ENCODE data around the gene SPTBN1.

SPTBN1 gene

DNA sequence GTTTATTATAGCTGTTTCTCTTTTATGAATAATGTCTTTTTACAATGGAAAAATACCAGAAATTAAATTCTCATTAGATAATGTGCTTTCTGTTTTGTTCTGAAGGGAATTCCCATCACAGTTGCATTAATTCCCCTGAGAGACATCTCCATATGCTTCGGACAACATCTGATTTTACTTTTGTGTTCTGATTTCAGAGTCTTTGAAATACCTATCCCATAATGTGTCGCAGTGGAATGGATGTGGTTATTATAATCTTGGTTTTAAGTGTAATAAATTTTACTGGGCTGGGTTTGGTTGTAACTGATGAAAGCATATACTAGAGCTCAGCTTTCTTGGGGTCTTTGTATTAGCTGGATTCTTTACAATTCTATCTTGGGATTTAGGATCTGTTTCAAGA, 12.5 kb downstream of the SPTBN1 start:
- H3K4me1 ChIP-seq (ENCODE audit: control insufficient read depth in 1 of 2, insufficient read depth in 2 of 2, low read length in 2 of 2) = no peaks in the 10 kb centered on the region
- no peak overlapping the region for H3K9ac ChIP-seq (ENCODE audit: low read depth in 1 of 2, low read length in 2 of 2)
- H3K4me3 ChIP-seq (ENCODE audit: low read depth in 1 of 2, low read length in 2 of 2) = no peak overlapping the region
- no peaks in the 10 kb centered on the region for H3K9me3 ChIP-seq (ENCODE audit: control insufficient read depth in 1 of 2, low read length in 2 of 2)
- no peak overlapping the region for H3K27ac ChIP-seq (ENCODE audit: low read depth, low read length)
- no peaks in the 10 kb centered on the region for H3K36me3 ChIP-seq (ENCODE audit: control insufficient read depth in 1 of 2, insufficient read depth in 2 of 2, low read length in 2 of 2)
- H3K27me3 ChIP-seq (ENCODE audit: control insufficient read depth in 1 of 2, insufficient read depth in 2 of 2, low read length in 2 of 2) = no peaks in the 10 kb centered on the region

DNA sequence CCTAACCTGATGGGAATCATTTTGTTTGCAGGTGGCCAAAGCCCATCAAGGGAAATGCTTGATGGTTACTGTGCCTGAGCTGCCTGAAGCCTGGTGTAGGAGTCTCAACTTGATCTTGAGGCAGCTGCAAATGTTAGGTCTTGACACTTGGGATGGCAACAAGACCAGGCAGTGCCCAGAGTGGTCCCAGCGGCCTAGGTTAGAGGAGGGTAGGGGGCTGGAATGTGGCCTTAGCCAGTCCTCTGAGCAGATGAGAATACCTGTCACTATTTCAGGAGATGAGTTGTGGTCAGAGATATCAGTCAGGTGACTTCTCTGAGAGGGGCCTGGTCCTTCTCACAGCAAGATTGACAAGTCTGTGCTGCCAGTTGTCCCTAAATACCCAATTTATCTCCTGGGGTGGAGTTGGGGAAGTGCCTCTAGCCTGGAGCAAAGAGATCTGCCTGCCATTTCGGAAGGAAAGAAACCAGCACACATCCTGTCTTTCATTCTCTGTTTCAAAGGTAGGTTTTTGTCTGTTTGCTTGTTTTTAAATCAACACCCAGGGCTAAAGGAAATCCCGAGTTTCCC, 13.4 kb downstream of the SPTBN1 start:
- no peaks in the 10 kb centered on the region for H3K9me3 ChIP-seq (ENCODE audit: control insufficient read depth in 1 of 2, low read length in 2 of 2)
- H3K9ac ChIP-seq (ENCODE audit: low read depth in 1 of 2, low read length in 2 of 2) = no peak overlapping the region
- H3K36me3 ChIP-seq (ENCODE audit: control insufficient read depth in 1 of 2, insufficient read depth in 2 of 2, low read length in 2 of 2) = no peaks in the 10 kb centered on the region
- H3K27ac ChIP-seq (ENCODE audit: low read depth, low read length) = no peak overlapping the region
- no peaks in the 10 kb centered on the region for H3K4me1 ChIP-seq (ENCODE audit: control insufficient read depth in 1 of 2, insufficient read depth in 2 of 2, low read length in 2 of 2)
- H3K4me3 ChIP-seq (ENCODE audit: low read depth in 1 of 2, low read length in 2 of 2) = no peak overlapping the region
- H3K27me3 ChIP-seq (ENCODE audit: control insufficient read depth in 1 of 2, insufficient read depth in 2 of 2, low read length in 2 of 2) = no peaks in the 10 kb centered on the region

DNA sequence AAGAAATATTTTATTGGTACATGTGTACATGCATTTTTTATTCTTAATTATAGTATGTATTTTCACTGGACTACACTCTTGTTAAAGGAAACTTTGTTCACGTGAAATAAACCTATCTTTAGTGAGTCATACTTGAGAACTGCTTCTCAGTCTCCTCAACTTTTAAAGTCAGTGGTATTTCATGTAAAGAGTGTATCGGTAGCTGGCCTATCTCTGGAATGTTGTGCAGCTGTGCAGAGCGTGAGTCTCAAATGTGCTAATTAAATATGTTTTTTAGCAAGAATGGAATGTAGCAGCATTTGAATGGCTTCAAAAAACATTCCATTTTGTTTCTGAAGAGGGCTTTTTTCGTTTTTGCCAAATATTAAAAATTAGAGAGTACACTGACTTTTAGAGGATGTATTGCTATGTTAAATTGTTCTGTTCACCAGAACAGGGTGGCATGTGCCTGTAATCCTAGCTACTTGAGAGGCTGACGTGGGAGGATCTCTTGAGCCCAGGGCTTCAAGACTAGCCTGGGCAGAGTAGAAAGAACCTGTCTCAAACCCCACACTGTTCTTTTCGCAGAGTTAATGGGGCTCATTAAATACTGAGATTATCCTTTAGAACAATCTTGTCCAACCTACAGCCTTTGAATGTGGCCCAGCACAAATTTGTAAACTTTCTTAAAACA, 14.3 kb downstream of the SPTBN1 start:
- H3K4me3 ChIP-seq (ENCODE audit: low read depth in 1 of 2, low read length in 2 of 2) = no peak overlapping the region
- H3K9ac ChIP-seq (ENCODE audit: low read depth in 1 of 2, low read length in 2 of 2) = no peak overlapping the region
- no peaks in the 10 kb centered on the region for H3K27me3 ChIP-seq (ENCODE audit: control insufficient read depth in 1 of 2, insufficient read depth in 2 of 2, low read length in 2 of 2)
- no peaks in the 10 kb centered on the region for H3K9me3 ChIP-seq (ENCODE audit: control insufficient read depth in 1 of 2, low read length in 2 of 2)
- no peaks in the 10 kb centered on the region for H3K4me1 ChIP-seq (ENCODE audit: control insufficient read depth in 1 of 2, insufficient read depth in 2 of 2, low read length in 2 of 2)
- H3K27ac ChIP-seq (ENCODE audit: low read depth, low read length) = no peak overlapping the region
- H3K36me3 ChIP-seq (ENCODE audit: control insufficient read depth in 1 of 2, insufficient read depth in 2 of 2, low read length in 2 of 2) = no peaks in the 10 kb centered on the region

DNA sequence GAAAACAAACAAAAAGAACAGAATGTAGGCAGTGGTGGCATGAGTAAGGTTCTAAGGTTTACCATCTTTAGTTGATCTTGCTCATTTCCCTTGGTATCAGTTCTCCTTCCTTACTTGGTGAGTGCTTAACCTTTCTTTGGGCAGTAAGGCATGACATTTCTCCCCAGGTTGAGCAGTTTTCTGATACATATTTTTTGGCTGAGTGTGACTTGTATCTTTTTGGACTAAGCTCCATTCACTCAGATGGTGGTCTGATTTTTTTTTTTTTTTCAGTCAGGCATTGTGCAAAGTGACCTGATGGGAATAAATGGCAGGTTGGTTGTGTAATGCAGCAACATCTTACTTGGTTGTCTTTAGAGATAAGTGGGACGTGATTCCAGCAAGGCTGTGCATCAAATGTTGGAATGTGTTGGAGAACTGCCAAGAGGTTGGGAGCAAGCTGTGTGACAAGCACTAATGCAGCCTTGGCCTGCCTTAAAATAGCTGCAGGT, 15.1 kb downstream of the SPTBN1 start:
- Histone ChIP-seq H3K4me1 (ENCODE audit: control insufficient read depth in 1 of 2, insufficient read depth in 2 of 2, low read length in 2 of 2) (no peaks in the 10 kb centered on the region), H3K27ac (ENCODE audit: low read depth, low read length) (no peak overlapping the region), H3K36me3 (ENCODE audit: control insufficient read depth in 1 of 2, insufficient read depth in 2 of 2, low read length in 2 of 2) (no peaks in the 10 kb centered on the region), H3K4me3 (ENCODE audit: low read depth in 1 of 2, low read length in 2 of 2) (no peak overlapping the region), H3K27me3 (ENCODE audit: control insufficient read depth in 1 of 2, insufficient read depth in 2 of 2, low read length in 2 of 2) (no peaks in the 10 kb centered on the region), H3K9ac (ENCODE audit: low read depth in 1 of 2, low read length in 2 of 2) (no peak overlapping the region), H3K9me3 (ENCODE audit: control insufficient read depth in 1 of 2, low read length in 2 of 2) (no peaks in the 10 kb centered on the region)

DNA sequence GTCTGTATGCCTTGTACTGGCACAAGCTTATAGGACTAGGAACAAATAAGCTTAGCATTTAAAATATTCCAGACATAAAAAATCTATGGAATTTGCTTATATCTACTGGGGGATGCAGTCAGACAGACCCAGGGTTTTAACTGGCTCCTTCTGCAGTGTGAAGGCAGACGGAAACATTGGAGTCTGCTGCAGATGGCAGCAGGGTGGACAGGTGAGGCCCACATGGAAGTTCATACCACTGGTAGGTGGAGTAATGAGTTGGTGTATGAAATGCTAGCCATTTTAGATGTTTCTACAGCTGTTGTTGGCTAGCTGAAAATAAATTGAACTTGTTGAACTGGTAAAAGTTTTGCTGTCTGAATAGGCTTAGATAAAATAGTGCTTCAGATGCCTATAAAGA, 17.7 kb downstream of the SPTBN1 start:
- Histone ChIP-seq H3K27me3 (ENCODE audit: control insufficient read depth in 1 of 2, insufficient read depth in 2 of 2, low read length in 2 of 2) (no peaks in the 10 kb centered on the region), H3K36me3 (ENCODE audit: control insufficient read depth in 1 of 2, insufficient read depth in 2 of 2, low read length in 2 of 2) (no peaks in the 10 kb centered on the region), H3K4me3 (ENCODE audit: low read depth in 1 of 2, low read length in 2 of 2) (no peak overlapping the region), H3K9ac (ENCODE audit: low read depth in 1 of 2, low read length in 2 of 2) (no peak overlapping the region), H3K27ac (ENCODE audit: low read depth, low read length) (no peak overlapping the region), H3K4me1 (ENCODE audit: control insufficient read depth in 1 of 2, insufficient read depth in 2 of 2, low read length in 2 of 2) (peaks cover 0 to 3% of the 10 kb centered on the region in 2 donors), H3K9me3 (ENCODE audit: control insufficient read depth in 1 of 2, low read length in 2 of 2) (no peaks in the 10 kb centered on the region)

DNA sequence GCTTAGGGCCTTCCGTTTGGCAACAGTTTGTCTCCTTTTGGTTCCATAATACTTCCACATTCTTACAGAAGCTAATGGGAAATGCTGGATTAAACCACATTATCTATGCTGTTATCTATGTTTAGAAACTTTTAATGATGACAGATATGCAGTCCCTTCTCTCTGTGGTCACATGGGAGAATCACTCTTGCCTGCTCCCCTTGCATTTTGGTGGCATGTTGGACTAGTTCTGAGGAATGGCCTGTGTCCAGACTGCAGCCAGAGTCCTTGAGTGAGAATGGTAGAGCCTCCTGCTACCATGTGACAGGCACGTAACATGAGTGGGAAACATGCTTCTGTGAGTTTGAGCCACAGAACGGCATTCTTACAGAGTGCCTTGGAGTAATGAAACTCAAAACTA, 19.2 kb downstream of the SPTBN1 start:
- Histone ChIP-seq H3K27ac (ENCODE audit: low read depth, low read length) (no peak overlapping the region), H3K9ac (ENCODE audit: low read depth in 1 of 2, low read length in 2 of 2) (no peak overlapping the region), H3K9me3 (ENCODE audit: control insufficient read depth in 1 of 2, low read length in 2 of 2) (no peaks in the 10 kb centered on the region), H3K4me1 (ENCODE audit: control insufficient read depth in 1 of 2, insufficient read depth in 2 of 2, low read length in 2 of 2) (peaks cover 3 to 6% of the 10 kb centered on the region in 2 donors), H3K27me3 (ENCODE audit: control insufficient read depth in 1 of 2, insufficient read depth in 2 of 2, low read length in 2 of 2) (no peaks in the 10 kb centered on the region), H3K4me3 (ENCODE audit: low read depth in 1 of 2, low read length in 2 of 2) (no peak overlapping the region), H3K36me3 (ENCODE audit: control insufficient read depth in 1 of 2, insufficient read depth in 2 of 2, low read length in 2 of 2) (no peaks in the 10 kb centered on the region)

DNA sequence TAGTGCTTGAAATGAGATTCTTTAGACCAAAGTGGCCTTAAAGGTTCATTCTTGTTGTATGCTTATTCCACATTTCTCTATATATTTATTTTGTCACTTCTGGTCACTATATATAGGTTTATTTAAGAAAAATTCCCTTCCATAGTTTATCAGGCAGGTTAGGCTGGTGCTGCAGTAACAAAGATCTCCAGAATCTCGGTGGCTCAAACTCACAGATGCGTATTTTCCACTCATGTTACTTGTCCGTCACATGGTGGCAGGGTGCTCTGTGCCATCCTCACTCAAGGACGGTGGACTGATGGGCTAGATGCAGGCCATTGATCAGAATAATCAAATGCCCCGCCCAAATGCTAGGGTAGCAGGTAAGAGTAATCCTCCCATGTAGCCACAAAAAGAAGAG, 19.8 kb downstream of the SPTBN1 start:
- Histone ChIP-seq H3K36me3 (ENCODE audit: control insufficient read depth in 1 of 2, insufficient read depth in 2 of 2, low read length in 2 of 2) (no peaks in the 10 kb centered on the region), H3K9me3 (ENCODE audit: control insufficient read depth in 1 of 2, low read length in 2 of 2) (no peaks in the 10 kb centered on the region), H3K4me3 (ENCODE audit: low read depth in 1 of 2, low read length in 2 of 2) (no peak overlapping the region), H3K9ac (ENCODE audit: low read depth in 1 of 2, low read length in 2 of 2) (no peak overlapping the region), H3K4me1 (ENCODE audit: control insufficient read depth in 1 of 2, insufficient read depth in 2 of 2, low read length in 2 of 2) (peaks cover 3 to 6% of the 10 kb centered on the region in 2 donors), H3K27ac (ENCODE audit: low read depth, low read length) (no peak overlapping the region), H3K27me3 (ENCODE audit: control insufficient read depth in 1 of 2, insufficient read depth in 2 of 2, low read length in 2 of 2) (no peaks in the 10 kb centered on the region)

DNA sequence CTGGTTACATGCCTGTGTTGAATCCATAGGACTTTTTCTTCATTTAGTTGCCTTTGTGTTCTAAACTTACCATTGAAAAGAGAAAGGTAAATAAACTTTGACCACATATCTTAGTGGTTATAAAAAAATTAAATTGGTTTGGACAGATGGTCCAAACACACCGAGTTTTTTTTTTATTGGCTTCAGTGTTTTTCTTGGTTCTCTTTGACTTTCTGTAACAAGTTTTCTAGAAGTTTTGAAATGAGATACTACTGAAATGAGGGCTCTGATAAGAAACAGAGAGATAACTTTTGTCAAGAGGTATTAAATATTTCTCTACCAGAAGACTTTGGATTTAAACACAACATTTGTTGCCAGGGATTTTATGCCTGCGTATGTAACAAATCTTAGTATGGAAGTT, 20.7 kb downstream of the SPTBN1 start:
- Histone ChIP-seq H3K36me3 (ENCODE audit: control insufficient read depth in 1 of 2, insufficient read depth in 2 of 2, low read length in 2 of 2) (no peaks in the 10 kb centered on the region), H3K4me1 (ENCODE audit: control insufficient read depth in 1 of 2, insufficient read depth in 2 of 2, low read length in 2 of 2) (peaks cover 3 to 6% of the 10 kb centered on the region in 2 donors), H3K27ac (ENCODE audit: low read depth, low read length) (no peak overlapping the region), H3K9ac (ENCODE audit: low read depth in 1 of 2, low read length in 2 of 2) (no peak overlapping the region), H3K27me3 (ENCODE audit: control insufficient read depth in 1 of 2, insufficient read depth in 2 of 2, low read length in 2 of 2) (no peaks in the 10 kb centered on the region), H3K9me3 (ENCODE audit: control insufficient read depth in 1 of 2, low read length in 2 of 2) (no peaks in the 10 kb centered on the region), H3K4me3 (ENCODE audit: low read depth in 1 of 2, low read length in 2 of 2) (no peak overlapping the region)

DNA sequence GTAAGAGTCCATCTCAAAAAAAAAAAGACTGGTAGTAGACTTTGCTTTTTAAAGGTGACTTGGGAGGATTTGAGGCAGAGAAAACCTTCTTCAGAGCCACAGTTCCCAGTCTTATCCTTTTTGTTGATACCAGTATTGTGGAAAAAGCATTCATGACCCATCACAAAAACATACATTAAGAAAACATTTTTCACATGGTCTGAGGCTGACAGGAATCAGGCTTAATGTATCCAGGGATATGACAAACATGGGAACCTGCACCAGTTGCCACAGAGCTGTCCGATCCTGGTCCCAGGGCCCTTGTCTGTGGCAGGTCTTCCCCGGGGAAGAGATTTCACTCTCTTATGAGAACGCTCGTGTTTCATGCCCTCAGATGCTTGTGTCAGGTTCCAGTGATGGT, 21.8 kb downstream of the SPTBN1 start:
- Histone ChIP-seq H3K36me3 (ENCODE audit: control insufficient read depth in 1 of 2, insufficient read depth in 2 of 2, low read length in 2 of 2) (no peaks in the 10 kb centered on the region), H3K27me3 (ENCODE audit: control insufficient read depth in 1 of 2, insufficient read depth in 2 of 2, low read length in 2 of 2) (no peaks in the 10 kb centered on the region), H3K4me1 (ENCODE audit: control insufficient read depth in 1 of 2, insufficient read depth in 2 of 2, low read length in 2 of 2) (peaks cover 3 to 6% of the 10 kb centered on the region in 2 donors), H3K9me3 (ENCODE audit: control insufficient read depth in 1 of 2, low read length in 2 of 2) (no peaks in the 10 kb centered on the region), H3K27ac (ENCODE audit: low read depth, low read length) (no peak overlapping the region), H3K4me3 (ENCODE audit: low read depth in 1 of 2, low read length in 2 of 2) (no peak overlapping the region), H3K9ac (ENCODE audit: low read depth in 1 of 2, low read length in 2 of 2) (no peak overlapping the region)

DNA sequence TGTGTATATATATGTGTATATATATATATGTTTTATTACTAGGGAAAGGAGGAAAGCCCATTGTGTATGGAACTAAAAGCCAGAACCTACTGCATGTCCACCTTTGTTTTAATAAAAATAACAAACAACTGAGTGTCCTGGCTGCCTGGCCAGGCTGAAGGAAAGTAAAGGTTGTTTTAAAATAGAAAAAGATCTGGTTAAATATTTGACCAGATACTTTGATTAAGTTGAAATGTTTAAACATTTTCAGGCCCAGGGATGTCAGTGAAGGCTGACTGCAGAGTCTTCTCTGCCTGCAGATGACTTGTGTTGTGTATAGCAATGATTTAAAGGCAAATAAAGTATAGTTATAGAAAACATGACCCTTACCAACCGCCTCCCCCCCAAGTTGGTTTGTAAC, 22.8 kb downstream of the SPTBN1 start:
- Histone ChIP-seq H3K9me3 (ENCODE audit: control insufficient read depth in 1 of 2, low read length in 2 of 2) (no peaks in the 10 kb centered on the region), H3K9ac (ENCODE audit: low read depth in 1 of 2, low read length in 2 of 2) (no peak overlapping the region), H3K4me1 (ENCODE audit: control insufficient read depth in 1 of 2, insufficient read depth in 2 of 2, low read length in 2 of 2) (peaks cover 3 to 14% of the 10 kb centered on the region in 2 donors), H3K36me3 (ENCODE audit: control insufficient read depth in 1 of 2, insufficient read depth in 2 of 2, low read length in 2 of 2) (no peaks in the 10 kb centered on the region), H3K27me3 (ENCODE audit: control insufficient read depth in 1 of 2, insufficient read depth in 2 of 2, low read length in 2 of 2) (no peaks in the 10 kb centered on the region), H3K27ac (ENCODE audit: low read depth, low read length) (no peak overlapping the region), H3K4me3 (ENCODE audit: low read depth in 1 of 2, low read length in 2 of 2) (no peak overlapping the region)

All from duodenal mucosa (tissue), 2 donors.